ENCODE data around the gene ZNF397.

DNA sequence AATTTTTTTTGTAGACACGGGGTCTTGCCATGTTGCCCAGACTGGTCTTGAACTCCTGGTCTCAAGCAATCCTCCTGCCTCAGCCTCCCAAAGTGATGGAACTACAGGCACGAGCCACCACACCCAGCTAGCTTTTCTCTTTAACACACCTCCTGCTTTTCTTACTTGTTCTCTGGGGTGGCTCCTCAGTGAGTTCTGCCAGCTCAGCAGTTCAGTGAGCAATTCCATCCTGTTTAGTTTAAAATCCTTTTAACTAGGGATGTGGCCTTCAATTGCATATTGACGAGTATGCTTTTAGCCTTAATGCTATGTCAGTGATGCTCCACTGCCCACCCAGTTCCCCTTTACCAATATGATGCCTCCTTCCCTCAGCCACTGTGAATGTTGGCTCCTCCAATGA lies 16.1 kb downstream of the ZNF397 start:
- no peak for TF ChIP-seq POLR2A (IDR thresholded peaks at IDR 0.05)
- TF ChIP-seq, protein P1, sequence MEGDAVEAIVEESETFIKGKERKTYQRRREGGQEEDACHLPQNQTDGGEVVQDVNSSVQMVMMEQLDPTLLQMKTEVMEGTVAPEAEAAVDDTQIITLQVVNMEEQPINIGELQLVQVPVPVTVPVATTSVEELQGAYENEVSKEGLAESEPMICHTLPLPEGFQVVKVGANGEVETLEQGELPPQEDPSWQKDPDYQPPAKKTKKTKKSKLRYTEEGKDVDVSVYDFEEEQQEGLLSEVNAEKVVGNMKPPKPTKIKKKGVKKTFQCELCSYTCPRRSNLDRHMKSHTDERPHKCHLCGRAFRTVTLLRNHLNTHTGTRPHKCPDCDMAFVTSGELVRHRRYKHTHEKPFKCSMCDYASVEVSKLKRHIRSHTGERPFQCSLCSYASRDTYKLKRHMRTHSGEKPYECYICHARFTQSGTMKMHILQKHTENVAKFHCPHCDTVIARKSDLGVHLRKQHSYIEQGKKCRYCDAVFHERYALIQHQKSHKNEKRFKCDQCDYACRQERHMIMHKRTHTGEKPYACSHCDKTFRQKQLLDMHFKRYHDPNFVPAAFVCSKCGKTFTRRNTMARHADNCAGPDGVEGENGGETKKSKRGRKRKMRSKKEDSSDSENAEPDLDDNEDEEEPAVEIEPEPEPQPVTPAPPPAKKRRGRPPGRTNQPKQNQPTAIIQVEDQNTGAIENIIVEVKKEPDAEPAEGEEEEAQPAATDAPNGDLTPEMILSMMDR (IDR thresholded peaks at IDR 0.05), result no peak
